Endometrial microvascular endothelial cells (primary cell): Measurements from ENCODE around the gene PDAP1. TPM values are rescaled to one million over a fixed set of nuclear protein-coding genes. Genes with fewer than 3 reads are reported as not detected.
"Not testable (repeated sequence)": the region's sequence is repeated elsewhere in the genome, so short reads cannot be mapped to it uniquely, and the experiment has no call there.

ENCODE experiments used
- in situ Hi-C: cut with HindIII; loops from 2 replicates; pipeline ENCODE4 v1.10.0; 2017; ENCODE audit warnings: low sequenced_read_pairs, low pct_unique_long_range_greater_than_20kb; ENCODE audit errors: inconsistent ontology term
- total RNA-seq: library from RNA; depleted of rRNA; stranded (reverse); fragments of >200 nt; gene quantifications from one replicate; pipeline ENCODE4 v1.2.3, GENCODE V29; 2015; ENCODE audit errors: inconsistent ontology term

PDAP1 gene
- total RNA-seq, 1 donor from 2014 or later, result 147 TPM

- in situ Hi-C loops, result no loop called here
Measured at GRCh38 chr7:99383203-99383602, 25.2 kb downstream of the PDAP1 start.

- in situ Hi-C loops, result no loop called here
Measured at GRCh38 chr7:99381664-99382075, 26.7 kb downstream of the PDAP1 start.

GRCh38 chr7:99380823-99381663 lies 27.4 kb downstream of the PDAP1 start:
- in situ Hi-C loops, result no loop called here

- in situ Hi-C loops, result no loop called here
Measured at GRCh38 chr7:99380032-99380822, 28.2 kb downstream of the PDAP1 start.

- in situ Hi-C loops, result not testable (repeated sequence)
Measured at GRCh38 chr7:99379693-99380031, 28.7 kb downstream of the PDAP1 start.

- in situ Hi-C loops, result no loop called here
Measured at GRCh38 chr7:99379043-99379577, 29.3 kb downstream of the PDAP1 start.

- in situ Hi-C loops, result no loop called here
Measured at GRCh38 chr7:99375070-99375807, 33.2 kb downstream of the PDAP1 start.

- in situ Hi-C loops, result no loop called here
Measured at GRCh38 chr7:99374111-99375064, 34.0 kb downstream of the PDAP1 start, which contains the start of gene ARPC1B. TSS of gene ARPC1B (plus strand) at chr7:99374730. CDS start at chr7:99385715, 10,985 bp downstream.

GRCh38 chr7:99373091-99374066 lies 35.0 kb downstream of the PDAP1 start:
- in situ Hi-C loops, result no loop called here

GRCh38 chr7:99372275-99373090 lies 35.9 kb downstream of the PDAP1 start:
- in situ Hi-C loops, result no loop called here

GRCh38 chr7:99371376-99371920 lies 36.9 kb downstream of the PDAP1 start:
- in situ Hi-C loops, result no loop called here

- in situ Hi-C loops, result no loop called here
Measured at GRCh38 chr7:99369767-99370391, 38.5 kb downstream of the PDAP1 start.

GRCh38 chr7:99368750-99369389 lies 39.5 kb downstream of the PDAP1 start:
- in situ Hi-C loops, result no loop called here

GRCh38 chr7:99366646-99367045 lies 41.8 kb downstream of the PDAP1 start:
- in situ Hi-C loops, result no loop called here
